NCI-H446 treated with DMSO at 0.1 percent for 48 hours (cell line): ENCODE data around the gene HHLA2.
"Not testable (repeated sequence)": the region's sequence is repeated elsewhere in the genome, so short reads cannot be mapped to it uniquely, and the experiment has no call there.

Experiments used
- DNase-seq: peaks from one replicate; lab custom pipeline; 2025; lab: John Stamatoyannopoulos, UW

The HHLA2 gene, protein sequence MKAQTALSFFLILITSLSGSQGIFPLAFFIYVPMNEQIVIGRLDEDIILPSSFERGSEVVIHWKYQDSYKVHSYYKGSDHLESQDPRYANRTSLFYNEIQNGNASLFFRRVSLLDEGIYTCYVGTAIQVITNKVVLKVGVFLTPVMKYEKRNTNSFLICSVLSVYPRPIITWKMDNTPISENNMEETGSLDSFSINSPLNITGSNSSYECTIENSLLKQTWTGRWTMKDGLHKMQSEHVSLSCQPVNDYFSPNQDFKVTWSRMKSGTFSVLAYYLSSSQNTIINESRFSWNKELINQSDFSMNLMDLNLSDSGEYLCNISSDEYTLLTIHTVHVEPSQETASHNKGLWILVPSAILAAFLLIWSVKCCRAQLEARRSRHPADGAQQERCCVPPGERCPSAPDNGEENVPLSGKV

GRCh38 chr3:108296239-108296638 is at the start of gene HHLA2:
TSS of gene HHLA2 (plus strand) at chr3:108296548. CDS start at chr3:108351814, 55,266 bp downstream.
- no peak for DNase-seq

DNA sequence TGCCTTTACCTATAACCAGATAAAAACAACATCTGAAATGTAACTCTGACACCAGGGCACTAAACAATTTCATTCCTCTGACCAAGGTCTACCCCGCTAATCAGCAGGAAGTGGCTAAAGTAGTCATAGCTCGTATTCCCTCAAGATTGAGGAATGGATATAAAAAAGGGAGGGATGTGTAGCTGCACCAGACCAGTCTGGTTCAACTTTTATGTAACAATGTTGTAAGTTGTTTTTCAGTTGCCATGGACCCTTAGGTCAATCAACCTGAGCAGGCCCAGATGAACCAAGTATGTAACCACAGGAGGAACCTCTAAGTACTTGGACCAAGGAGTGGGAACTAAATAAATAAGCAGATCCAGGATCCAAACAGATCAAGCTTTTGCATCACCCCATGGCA is 45.7 kb upstream of the HHLA2 start:
- DNase-seq, result no peak

DNA sequence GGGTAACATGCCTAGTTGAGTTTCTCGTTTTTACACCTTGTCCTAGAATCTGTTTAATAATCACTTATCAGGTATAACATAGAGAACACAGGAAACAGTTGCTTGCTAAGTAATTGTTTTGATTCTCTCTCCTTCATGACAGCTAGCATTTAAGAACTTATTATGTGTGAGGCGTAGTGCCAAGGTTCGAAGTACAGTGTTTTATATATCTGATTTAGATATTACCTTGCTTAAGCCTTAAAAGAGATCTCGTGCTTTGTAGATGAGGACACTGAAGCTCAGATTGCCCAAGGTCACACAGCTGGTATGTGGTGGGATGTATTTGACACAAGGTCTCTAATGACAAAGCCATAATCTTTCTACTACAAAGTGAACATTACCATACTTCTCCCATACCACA is 45.1 kb upstream of the HHLA2 start:
- DNase-seq, result no peak

DNA sequence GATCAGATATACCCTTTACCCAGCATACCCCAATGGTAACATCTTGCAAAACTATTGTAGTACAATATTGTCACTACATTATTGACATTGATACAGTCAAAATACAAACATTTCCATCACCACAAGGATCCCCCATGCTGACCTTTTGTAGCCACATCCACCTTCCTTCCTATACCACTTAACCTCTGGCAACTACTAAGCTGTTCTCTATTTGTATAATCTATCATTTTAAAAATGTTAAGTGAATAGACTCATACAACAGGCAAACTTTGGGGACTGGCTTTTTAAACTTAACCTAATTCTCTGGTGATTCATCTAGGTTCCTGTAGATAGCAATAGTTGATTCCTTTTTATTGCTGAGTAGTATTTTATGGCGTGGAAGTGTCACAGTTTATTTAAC is 44.5 kb upstream of the HHLA2 start:
- DNase-seq, result no peak

DNA sequence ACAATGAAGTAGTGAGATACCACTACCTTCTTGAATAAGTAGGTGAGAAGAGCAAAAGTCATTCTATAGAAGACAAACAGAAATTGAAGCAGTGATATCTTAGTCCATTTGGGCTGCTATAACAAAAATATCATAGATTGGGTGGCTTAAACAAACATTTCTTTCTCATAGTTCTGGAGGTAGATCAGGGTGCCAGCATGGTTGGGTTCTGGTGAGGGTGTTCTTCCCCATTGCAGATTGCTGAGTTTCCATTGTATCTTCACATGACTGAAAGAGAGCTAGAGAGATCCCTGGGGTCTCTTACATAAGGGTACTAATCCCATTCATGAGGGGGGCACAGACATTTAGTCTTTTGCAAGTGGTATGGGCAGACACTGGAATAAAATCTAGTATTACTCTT is 41.2 kb upstream of the HHLA2 start:
- no peak for DNase-seq

- not testable (repeated sequence) for DNase-seq
Measured at GRCh38 chr3:108264534-108265298, 31.6 kb upstream of the HHLA2 start.

- DNase-seq, result not testable (repeated sequence)
Measured at GRCh38 chr3:108268235-108268634, 28.1 kb upstream of the HHLA2 start.

GRCh38 chr3:108271626-108272025 is 24.7 kb upstream of the HHLA2 start:
- no peak for DNase-seq

DNA sequence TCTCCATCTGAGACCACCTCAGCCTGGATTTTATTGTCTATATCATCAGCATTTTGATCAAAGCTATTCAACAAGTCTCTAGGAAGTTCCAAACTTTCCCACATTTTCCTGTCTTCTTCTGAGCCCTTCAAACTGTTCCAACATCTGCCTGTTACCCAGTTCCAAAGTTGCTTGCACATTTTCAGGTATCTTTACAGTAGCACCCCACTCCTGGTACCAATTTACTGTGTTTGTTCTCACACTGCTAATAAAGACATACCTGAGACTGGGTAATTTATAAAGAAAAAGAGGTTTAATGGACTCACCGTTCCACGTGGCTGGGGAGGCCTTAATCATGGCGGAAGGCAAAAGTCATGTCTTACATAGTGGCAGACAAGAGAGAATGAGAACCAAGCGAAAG is 17.3 kb upstream of the HHLA2 start:
- DNase-seq, result not testable (repeated sequence)

DNA sequence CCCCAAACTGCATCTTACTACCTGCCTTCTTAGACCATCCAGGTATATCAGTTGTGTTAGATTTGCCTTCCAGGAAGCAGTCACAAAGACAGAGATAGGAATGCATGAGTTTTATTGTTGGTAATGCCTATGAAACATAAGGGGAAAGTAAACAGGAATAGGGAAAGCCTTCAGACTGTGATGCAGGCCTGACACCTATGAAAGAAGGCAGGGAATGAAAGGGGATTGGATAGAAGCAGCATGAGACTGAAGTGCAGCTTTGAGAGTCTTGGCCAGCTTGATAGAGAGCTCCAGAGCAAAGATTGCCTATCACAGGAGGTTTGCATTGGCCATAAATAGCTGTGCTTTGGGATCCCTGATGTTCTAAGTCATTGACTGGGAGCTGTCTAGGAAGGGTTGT is 15.9 kb upstream of the HHLA2 start:
- no peak for DNase-seq

GRCh38 chr3:108281670-108282069 is 14.7 kb upstream of the HHLA2 start:
- no peak for DNase-seq

GRCh38 chr3:108283006-108283405 is 13.3 kb upstream of the HHLA2 start:
- no peak for DNase-seq

GRCh38 chr3:108283989-108284388 is 12.4 kb upstream of the HHLA2 start:
- no peak for DNase-seq

- no peak for DNase-seq
Measured at GRCh38 chr3:108285176-108285575, 11.2 kb upstream of the HHLA2 start.

DNA sequence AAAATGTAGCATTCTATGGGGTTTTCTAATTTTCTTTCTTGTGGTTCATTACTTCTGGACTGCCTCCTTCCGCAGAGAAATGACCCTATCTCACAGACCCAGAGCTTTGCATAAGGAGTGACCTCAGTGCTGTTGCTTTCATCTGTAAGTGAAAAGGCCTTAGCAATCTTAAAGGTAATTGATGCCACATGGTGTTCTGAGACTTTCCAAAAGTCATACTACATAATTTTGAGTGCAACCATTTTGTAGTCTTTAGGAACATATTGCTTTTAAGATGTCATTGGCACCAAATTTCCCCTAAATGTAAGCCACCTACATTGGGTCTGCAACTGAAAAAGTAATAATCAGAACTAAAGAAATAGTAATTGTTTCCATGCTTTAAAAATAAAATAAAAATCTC is 9.2 kb upstream of the HHLA2 start:
- DNase-seq, result no peak

- DNase-seq, result not testable (repeated sequence)
Measured at GRCh38 chr3:108288193-108288592, 8.2 kb upstream of the HHLA2 start.

- no peak for DNase-seq
Measured at GRCh38 chr3:108289159-108289558, 7.2 kb upstream of the HHLA2 start.

DNA sequence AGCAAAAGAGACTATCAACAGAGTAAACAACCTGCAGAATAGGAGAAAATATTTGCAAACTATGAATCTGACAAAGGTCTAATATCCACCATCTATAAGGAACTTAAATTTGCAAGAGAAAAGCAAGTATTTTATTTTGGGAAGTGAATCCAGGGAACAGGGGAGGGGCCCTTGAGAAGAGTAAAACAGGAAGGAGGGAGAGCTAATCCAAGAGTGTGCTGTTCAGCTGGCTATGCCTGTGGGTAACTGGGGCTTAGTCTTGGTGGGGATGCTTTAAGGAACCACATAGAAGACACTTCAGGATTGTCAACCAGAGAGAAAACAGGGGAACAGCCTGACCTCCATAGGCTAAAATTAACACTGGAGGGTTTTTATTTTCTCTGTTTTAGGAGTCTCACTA is 3.9 kb upstream of the HHLA2 start:
- DNase-seq, result no peak

DNA sequence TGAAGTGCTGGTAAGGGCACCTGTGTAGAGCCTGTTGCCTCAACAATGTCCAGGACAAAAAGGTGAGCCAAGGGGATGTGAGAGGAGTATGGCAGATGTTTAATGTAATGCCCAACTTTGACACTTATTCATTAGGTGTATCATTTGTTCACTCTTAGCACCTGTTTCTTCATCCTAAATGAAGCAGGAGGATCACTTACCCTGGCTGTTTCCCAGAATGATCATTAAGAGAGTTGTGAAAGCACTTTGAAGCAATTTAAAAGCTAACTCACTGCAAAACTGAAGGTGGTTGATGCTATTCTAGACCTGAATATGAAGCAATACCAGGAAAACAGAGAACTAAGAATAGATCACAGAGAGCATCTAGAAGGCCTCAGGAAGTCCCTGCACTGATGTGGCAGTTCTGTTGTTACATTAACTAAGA is 3.4 kb upstream of the HHLA2 start:
- DNase-seq, result no peak

GRCh38 chr3:108293858-108294257 is 2.5 kb upstream of the HHLA2 start:
- no peak for DNase-seq

- no peak for DNase-seq
Measured at GRCh38 chr3:108295421-108296175, 750 bp upstream of the HHLA2 start.

DNA sequence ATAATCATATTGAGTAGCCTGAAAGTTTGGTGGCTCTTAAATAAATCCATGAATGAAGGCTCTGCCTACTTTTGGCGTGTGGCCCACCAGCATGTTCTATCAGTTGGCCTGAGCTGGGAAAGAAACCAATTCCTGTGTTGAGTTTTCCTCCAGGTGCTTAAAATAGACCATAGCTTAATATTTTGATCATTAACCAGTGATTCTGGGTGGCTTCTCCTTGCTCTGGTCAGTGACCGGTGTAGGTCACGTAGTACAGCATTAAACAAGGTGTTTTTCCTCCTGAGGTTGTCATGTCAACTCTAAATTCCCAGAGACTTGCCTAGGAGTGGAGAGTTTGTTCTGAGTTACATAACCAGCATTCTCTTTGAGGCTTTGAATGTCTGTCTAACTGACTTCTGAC is 1.3 kb downstream of the HHLA2 start:
- no peak for DNase-seq

DNA sequence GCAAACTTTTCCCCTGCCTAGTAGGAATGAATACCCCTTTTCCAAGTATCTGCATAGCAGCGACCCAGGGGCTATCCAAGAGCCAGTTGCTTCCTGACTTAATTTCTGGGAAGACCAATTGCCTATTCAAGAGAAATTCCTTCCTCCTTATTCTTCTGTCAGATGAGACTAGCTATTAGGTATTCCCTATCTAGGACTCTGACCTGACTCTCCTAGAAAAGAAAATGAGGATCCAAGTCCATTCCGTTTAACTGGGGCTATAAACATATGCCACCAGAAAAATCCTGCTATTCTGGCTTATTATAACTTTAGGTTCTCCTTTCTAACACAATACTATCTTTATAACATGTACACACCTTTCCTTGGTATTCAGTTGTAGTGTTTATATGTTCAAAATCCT is 1.7 kb downstream of the HHLA2 start:
- DNase-seq, result no peak
